B cell (primary cell): ENCODE data around the gene HINT3.

Source experiments
- EZH2 ChIP-seq: IDR thresholded peaks from 2 replicates; pipeline ENCODE4 v1.6.1; 2012; ENCODE audit warnings: borderline replicate concordance, low read depth, mild to moderate bottlenecking, moderate library complexity, low read length; ENCODE audit not compliant: insufficient read depth, poor library complexity, severe bottlenecking
- TF ChIP-seq, protein P1 (sequence below): fragments of 200-600 bp; IDR thresholded peaks from one replicate; pipeline ENCODE4 v1.8.0; 2022; ENCODE audit warnings: antibody characterized with exemption, mild to moderate bottlenecking

DNA sequence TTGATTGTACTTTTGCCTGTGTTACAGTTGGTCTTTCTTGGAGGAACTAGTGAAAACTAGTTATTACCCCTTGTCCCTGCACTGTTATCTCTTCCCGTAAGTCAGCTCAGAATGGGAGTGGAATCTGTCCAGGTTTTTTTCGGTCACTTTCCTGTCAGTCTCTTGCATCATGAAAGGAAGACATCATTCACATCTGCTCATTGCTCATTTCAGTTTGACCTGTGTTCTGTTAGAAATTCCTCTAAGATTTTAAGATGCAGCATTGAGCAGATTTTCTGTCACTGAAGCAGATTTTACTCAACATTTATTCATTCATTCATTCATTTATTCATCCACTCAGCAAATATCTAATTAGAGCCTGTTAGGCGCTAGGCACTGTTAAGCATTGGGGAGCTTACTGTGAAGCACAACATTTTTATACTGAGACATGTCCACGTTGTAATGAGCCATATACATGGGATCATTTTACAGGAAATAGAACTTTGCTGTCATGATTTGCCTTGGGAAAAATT lies 33.1 kb upstream of the HINT3 start:
- TF ChIP-seq, protein P1, sequence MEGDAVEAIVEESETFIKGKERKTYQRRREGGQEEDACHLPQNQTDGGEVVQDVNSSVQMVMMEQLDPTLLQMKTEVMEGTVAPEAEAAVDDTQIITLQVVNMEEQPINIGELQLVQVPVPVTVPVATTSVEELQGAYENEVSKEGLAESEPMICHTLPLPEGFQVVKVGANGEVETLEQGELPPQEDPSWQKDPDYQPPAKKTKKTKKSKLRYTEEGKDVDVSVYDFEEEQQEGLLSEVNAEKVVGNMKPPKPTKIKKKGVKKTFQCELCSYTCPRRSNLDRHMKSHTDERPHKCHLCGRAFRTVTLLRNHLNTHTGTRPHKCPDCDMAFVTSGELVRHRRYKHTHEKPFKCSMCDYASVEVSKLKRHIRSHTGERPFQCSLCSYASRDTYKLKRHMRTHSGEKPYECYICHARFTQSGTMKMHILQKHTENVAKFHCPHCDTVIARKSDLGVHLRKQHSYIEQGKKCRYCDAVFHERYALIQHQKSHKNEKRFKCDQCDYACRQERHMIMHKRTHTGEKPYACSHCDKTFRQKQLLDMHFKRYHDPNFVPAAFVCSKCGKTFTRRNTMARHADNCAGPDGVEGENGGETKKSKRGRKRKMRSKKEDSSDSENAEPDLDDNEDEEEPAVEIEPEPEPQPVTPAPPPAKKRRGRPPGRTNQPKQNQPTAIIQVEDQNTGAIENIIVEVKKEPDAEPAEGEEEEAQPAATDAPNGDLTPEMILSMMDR, result no peak
- TF ChIP-seq EZH2, result no peak
